Psoas muscle (tissue), 8 donors: ENCODE results near the gene CDH4. TPM values are rescaled to one million over a fixed set of nuclear protein-coding genes. Genes with fewer than 3 reads are reported as not detected.
A peak's percentile ranks its signal among the peaks of the same experiment; 100 is the strongest.

Experiments
- ATAC-seq, 4 donors: fragments of 200-7000 bp; cut with Tn5 transposase; one replicate each; pipeline ENCODE4 v1.9.1; 2020; ENCODE audit warnings: moderate library complexity in 3 of 4, mild to moderate bottlenecking in 2 of 4
- DNase-seq, 2 donors: peaks; one replicate each; pipeline ENCODE4 v3.0.0-alpha.2; 2020
- H3K27ac ChIP-seq: fragments of 200-600 bp; one replicate; pipeline ENCODE4 v1.8.0; 2022
- H3K27me3 ChIP-seq, 3 donors: fragments of 200-600 bp in 1 of 3; one replicate each; pipeline versions ENCODE4 v1.6.1 to v1.8.0; 2013 to 2022; ENCODE audit warnings: low read length in 2 of 3, mild to moderate bottlenecking in 2 of 3, moderate library complexity in 1 of 3; ENCODE audit not compliant: insufficient read depth in 3 of 3
- H3K36me3 ChIP-seq, 2 donors: fragments of 200-600 bp in 1 of 2; one replicate each; pipeline versions ENCODE4 v1.6.1 to v1.8.0; 2013 to 2022; ENCODE audit warnings: low read depth in 1 of 2, mild to moderate bottlenecking in 1 of 2, moderate library complexity in 1 of 2; ENCODE audit not compliant: insufficient read depth in 1 of 2
- H3K4me1 ChIP-seq: fragments of 200-600 bp; one replicate; pipeline ENCODE4 v1.8.0; 2022
- H3K4me3 ChIP-seq: fragments of 200-600 bp; one replicate; pipeline ENCODE4 v1.8.0; 2022; ENCODE audit warnings: mild to moderate bottlenecking
- H3K9me3 ChIP-seq: fragments of 200-600 bp; one replicate; pipeline ENCODE4 v1.8.0; 2022
- WGBS, 3 donors: extraction: QIAGEN DNeasy Blood & Tissue Kit; methylation state at CpG; one replicate each; pipeline versions ENCODE4 v1.1.6 to v1.1.7; 2013; 5-methylcytosine and 5-hydroxymethylcytosine counted together
- intact Hi-C, 2 donors: fragments of 100-400 bp; cut with DNase I; formaldehyde crosslinking; loops; one replicate each; pipeline versions ENCODE4 v1.11.0 to v1.14.2; 2022
- polyA plus RNA-seq, 3 donors: library from polyadenylated mRNA; stranded (reverse); fragments of 200-250 nt; gene quantifications; one replicate each; pipeline ENCODE4 v1.2.3, GENCODE V29; 2013
- total RNA-seq, 4 donors: library from RNA; stranded (reverse); fragmentation: NEBNext Ultra II Directional in 2 of 4; extraction: Animal tissue kit (Norgen Biotek cat#: 25700) in 2 of 4; gene quantifications; one replicate each; pipeline versions ENCODE4 v1.2.1 to v1.2.4, GENCODE V29; 2021 to 2023
- TF ChIP-seq, protein P1 (sequence below): fragments of 200-600 bp; IDR thresholded peaks from one replicate; pipeline ENCODE4 v1.8.0; 2022; ENCODE audit warnings: antibody characterized with exemption
- donor health status: healthy with polysubstance abuse.
- donor health status: DM: no; HTN: no; CAD: no; lungs with moderate emphysema.
- donor health status: Bipolar disorder and iron deficiency.
- donor health status: healthy.
- donor health status: DM: yes; HTN: yes; CAD: no.
- donor health status: DM: no; HTN: no; CAD: no.
- donor health status: DM: no; HTN: no; CAD: no.
- donor health status: DM: yes; HTN: yes; CAD: no.

The CDH4 gene
- total and polyA plus RNA-seq, 7 donors: 0.26 to 1.0 (median 0.34) TPM

GRCh38 chr20:61923371-61924166 is 671.5 kb downstream of the CDH4 start:
- DNase-seq: peak in 1 of 2 donors; percentile 42

DNA sequence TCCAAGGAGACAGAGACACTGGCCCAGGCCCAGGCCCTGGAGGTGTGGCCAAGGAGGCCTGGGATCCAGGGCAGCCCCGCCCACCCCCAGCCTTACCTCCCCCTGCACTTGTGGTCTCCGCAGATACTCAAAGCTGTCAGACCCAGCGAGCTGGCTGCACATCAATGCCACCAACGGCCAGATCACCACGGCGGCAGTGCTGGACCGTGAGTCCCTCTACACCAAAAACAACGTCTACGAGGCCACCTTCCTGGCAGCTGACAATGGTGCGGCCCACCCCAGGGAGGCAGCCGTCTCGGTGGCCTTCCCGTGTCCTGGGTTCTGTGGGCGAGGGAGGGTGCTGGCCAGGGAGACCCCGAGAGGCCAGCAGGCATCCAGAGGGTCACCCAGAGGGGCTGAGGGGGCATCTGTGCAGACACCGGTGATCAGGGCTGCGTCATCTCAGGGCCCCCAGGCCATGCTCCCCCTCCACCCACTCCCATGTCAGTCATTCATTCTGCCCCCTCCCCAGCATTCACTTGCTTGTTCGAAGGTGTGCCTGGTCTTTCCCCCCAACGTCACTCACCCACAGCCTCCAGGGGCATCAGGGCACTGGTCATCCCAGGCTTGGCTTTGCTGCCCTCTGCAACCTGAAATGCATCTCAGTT is 672.3 kb downstream of the CDH4 start:
- no peaks in the 10 kb centered on the region for H3K4me1 ChIP-seq
- H3K36me3 ChIP-seq: no peaks in the 10 kb centered on the region
- WGBS, 3 donors: 80 to 89% (median 86%) methylated on average over 19 of the region's 19 CpGs
- no peak for ATAC-seq
- no peaks in the 10 kb centered on the region for H3K9me3 ChIP-seq
- DNase-seq: peak in 1 of 2 donors; percentile 32
- TF ChIP-seq, protein P1, sequence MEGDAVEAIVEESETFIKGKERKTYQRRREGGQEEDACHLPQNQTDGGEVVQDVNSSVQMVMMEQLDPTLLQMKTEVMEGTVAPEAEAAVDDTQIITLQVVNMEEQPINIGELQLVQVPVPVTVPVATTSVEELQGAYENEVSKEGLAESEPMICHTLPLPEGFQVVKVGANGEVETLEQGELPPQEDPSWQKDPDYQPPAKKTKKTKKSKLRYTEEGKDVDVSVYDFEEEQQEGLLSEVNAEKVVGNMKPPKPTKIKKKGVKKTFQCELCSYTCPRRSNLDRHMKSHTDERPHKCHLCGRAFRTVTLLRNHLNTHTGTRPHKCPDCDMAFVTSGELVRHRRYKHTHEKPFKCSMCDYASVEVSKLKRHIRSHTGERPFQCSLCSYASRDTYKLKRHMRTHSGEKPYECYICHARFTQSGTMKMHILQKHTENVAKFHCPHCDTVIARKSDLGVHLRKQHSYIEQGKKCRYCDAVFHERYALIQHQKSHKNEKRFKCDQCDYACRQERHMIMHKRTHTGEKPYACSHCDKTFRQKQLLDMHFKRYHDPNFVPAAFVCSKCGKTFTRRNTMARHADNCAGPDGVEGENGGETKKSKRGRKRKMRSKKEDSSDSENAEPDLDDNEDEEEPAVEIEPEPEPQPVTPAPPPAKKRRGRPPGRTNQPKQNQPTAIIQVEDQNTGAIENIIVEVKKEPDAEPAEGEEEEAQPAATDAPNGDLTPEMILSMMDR: no peak
- H3K4me3 ChIP-seq: no peak overlapping the region
- H3K27ac ChIP-seq: no peak overlapping the region
- intact Hi-C loops: no loop called here
- no peaks in the 10 kb centered on the region for H3K27me3 ChIP-seq

More at GRCh38 chr20:61923371-61924166, 671.5 kb downstream of the CDH4 start:
- 83 to 88% (median 86%) methylated on average over 28 of the region's 28 CpGs for WGBS, 3 donors
- Histone ChIP-seq H3K4me1 (no peaks in the 10 kb centered on the region), H3K9me3 (no peaks in the 10 kb centered on the region), H3K27ac (no peak overlapping the region), H3K27me3 (no peaks in the 10 kb centered on the region), H3K36me3 (no peaks in the 10 kb centered on the region), H3K4me3 (no peak overlapping the region)
- intact Hi-C loops: no loop called here
- TF ChIP-seq, protein P1: no peak
- ATAC-seq: no peak

DNA sequence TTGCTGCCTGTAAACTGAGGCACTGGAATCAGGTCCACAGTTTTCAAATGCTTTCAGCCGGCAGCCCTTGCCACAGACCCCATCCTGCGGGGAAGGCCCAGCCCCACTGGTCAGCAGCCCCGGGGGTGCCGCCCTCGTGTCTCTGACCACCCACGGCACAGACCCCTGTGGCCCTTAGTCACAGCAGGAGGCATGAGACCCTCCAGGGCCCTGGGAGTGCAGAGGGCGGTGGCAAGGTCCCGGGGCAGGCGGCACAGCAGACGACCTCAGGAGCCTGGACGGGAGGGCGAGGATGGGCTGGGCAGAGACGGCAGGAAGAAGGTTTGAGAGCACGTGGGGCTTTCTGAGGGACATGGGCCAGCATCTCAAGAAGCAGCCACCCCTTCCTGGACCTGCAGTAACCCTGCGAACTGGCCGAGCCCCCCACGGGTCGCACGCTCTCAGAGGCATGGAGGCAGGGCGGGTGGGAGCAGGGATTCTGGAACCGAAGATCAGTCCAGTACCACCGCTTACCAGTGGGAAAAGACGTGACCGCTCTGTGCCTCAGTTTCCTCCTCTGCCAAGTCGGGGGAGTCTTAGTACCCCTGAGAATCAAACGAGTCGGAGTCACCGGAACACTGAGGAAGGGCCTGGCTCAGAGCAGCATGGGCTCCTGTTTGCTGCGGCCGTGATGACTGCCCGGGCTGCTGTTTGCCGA is 672.9 kb downstream of the CDH4 start:
- 88 to 89% (median 89%) methylated on average over 30 to 32 of the region's 32 CpGs for WGBS, 3 donors
- Histone ChIP-seq H3K36me3 (no peaks in the 10 kb centered on the region), H3K27ac (no peak overlapping the region), H3K9me3 (no peaks in the 10 kb centered on the region), H3K4me1 (no peaks in the 10 kb centered on the region), H3K4me3 (no peak overlapping the region), H3K27me3 (no peaks in the 10 kb centered on the region)
- DNase-seq (peak in 1 of 2 donors; percentile 38), ATAC-seq (no peak)
- intact Hi-C loops: no loop called here
- TF ChIP-seq, protein P1: no peak

- Histone ChIP-seq H3K9me3 (no peaks in the 10 kb centered on the region), H3K4me1 (no peaks in the 10 kb centered on the region), H3K4me3 (no peak overlapping the region), H3K27me3 (no peaks in the 10 kb centered on the region), H3K27ac (no peak overlapping the region), H3K36me3 (no peaks in the 10 kb centered on the region)
- TF ChIP-seq, protein P1: no peak
- ATAC-seq (no peak), DNase-seq (peak in 1 of 2 donors; percentile 36)
- WGBS, 3 donors: 80 to 87% (median 81%) methylated on average over 21 of the region's 21 CpGs
- intact Hi-C loops: no loop called here
These were observed 673.6 kb downstream of the CDH4 start for GRCh38 chr20:61925555-61926252.
